ENCODE results near the gene ARID1A. TPM values are rescaled to one million over a fixed set of nuclear protein-coding genes. Genes with fewer than 3 reads are reported as not detected.

ARID1A gene
- total RNA-seq, 2 donors from 2014 or later = 49.6 to 76.2 TPM

- H3K27me3 ChIP-seq = no peaks in the 10 kb centered on the region
- DNase-seq = no peak
- H3K4me3 ChIP-seq = no peak overlapping the region
- no peaks in the 10 kb centered on the region for H3K4me1 ChIP-seq
- H3K36me3 ChIP-seq = peaks cover 4% of the 10 kb centered on the region
- no peaks in the 10 kb centered on the region for H3K9me3 ChIP-seq
- H3K9ac ChIP-seq (ENCODE audit: low read depth in 2 of 2, low read length in 2 of 2) = no peak overlapping the region
- TF ChIP-seq, protein P1, sequence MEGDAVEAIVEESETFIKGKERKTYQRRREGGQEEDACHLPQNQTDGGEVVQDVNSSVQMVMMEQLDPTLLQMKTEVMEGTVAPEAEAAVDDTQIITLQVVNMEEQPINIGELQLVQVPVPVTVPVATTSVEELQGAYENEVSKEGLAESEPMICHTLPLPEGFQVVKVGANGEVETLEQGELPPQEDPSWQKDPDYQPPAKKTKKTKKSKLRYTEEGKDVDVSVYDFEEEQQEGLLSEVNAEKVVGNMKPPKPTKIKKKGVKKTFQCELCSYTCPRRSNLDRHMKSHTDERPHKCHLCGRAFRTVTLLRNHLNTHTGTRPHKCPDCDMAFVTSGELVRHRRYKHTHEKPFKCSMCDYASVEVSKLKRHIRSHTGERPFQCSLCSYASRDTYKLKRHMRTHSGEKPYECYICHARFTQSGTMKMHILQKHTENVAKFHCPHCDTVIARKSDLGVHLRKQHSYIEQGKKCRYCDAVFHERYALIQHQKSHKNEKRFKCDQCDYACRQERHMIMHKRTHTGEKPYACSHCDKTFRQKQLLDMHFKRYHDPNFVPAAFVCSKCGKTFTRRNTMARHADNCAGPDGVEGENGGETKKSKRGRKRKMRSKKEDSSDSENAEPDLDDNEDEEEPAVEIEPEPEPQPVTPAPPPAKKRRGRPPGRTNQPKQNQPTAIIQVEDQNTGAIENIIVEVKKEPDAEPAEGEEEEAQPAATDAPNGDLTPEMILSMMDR (IDR thresholded peaks at IDR 0.05) = no peak
- H3K27ac ChIP-seq = no peak overlapping the region
- intact Hi-C loops (cut with DNase I) = no loop called here
Observed at GRCh38 chr1:26747048-26747447, 51.2 kb downstream of the ARID1A start.

- no peaks in the 10 kb centered on the region for H3K4me1 ChIP-seq
- TF ChIP-seq, protein P1 (IDR thresholded peaks at IDR 0.05) = no peak
- no peaks in the 10 kb centered on the region for H3K9me3 ChIP-seq
- H3K27me3 ChIP-seq = no peaks in the 10 kb centered on the region
- H3K36me3 ChIP-seq = peaks cover 4% of the 10 kb centered on the region
- intact Hi-C loops (cut with DNase I) = no loop called here
- H3K4me3 ChIP-seq = no peak overlapping the region
- DNase-seq = no peak
- H3K9ac ChIP-seq (ENCODE audit: low read depth in 2 of 2, low read length in 2 of 2) = no peak overlapping the region
- H3K27ac ChIP-seq = no peak overlapping the region
Observed at GRCh38 chr1:26748351-26748750, 52.5 kb downstream of the ARID1A start.

DNA sequence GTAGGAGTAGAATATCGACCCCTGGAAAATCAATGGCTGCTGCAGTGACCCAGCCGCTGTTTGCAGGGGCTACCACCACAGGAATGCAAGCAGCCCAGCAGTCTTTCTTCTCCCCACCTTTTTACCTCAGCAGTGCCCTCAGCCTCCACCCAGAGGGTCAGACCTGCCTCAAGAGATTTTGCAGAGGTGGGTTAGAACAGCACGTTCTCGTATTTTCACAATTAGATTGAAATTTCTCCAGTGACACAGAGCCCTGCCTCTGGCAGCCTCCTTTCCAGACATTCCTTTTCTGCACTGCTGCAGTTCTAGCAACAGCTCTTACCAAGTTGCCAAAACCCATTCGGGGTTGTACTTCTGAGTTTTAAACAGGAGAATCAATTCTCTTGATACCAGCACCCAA lies 53.6 kb downstream of the ARID1A start:
- Histone ChIP-seq H3K4me3 (no peak overlapping the region), H3K27me3 (no peaks in the 10 kb centered on the region), H3K9me3 (no peaks in the 10 kb centered on the region), H3K27ac (no peak overlapping the region), H3K36me3 (peaks cover 4% of the 10 kb centered on the region), H3K9ac (ENCODE audit: low read depth in 2 of 2, low read length in 2 of 2) (no peak overlapping the region), H3K4me1 (no peaks in the 10 kb centered on the region)
- TF ChIP-seq, protein P1 (IDR thresholded peaks at IDR 0.05) = no peak
- DNase-seq = no peak
- intact Hi-C loops (cut with DNase I) = no loop called here

DNA sequence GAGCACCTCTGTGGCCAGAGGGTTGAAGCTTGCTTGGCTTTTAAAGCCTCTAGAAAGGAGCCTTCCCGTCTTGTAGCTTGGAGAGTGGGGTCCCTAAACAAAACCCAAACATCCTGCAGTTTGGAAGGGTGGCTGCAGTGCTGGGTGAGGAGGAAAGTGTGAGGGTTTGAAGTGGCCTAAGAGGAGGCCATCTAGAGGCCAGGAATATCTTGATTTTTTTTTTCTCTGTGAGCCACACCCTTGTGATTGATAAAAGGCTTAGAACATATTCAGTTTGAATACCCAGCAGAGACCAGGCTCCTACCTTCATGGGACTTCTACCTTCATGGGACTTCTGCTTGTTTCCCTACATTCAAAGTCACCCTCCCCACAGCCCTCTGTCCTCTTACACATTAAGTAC lies 54.6 kb downstream of the ARID1A start:
- H3K4me3 ChIP-seq = no peak overlapping the region
- intact Hi-C loops (cut with DNase I) = no loop called here
- no peak overlapping the region for H3K27ac ChIP-seq
- DNase-seq = no peak
- H3K9ac ChIP-seq (ENCODE audit: low read depth in 2 of 2, low read length in 2 of 2) = no peak overlapping the region
- H3K4me1 ChIP-seq = no peaks in the 10 kb centered on the region
- no peaks in the 10 kb centered on the region for H3K27me3 ChIP-seq
- TF ChIP-seq, protein P1 (IDR thresholded peaks at IDR 0.05) = no peak
- H3K9me3 ChIP-seq = no peaks in the 10 kb centered on the region
- H3K36me3 ChIP-seq = no peaks in the 10 kb centered on the region

GRCh38 chr1:26752519-26752918 lies 56.7 kb downstream of the ARID1A start:
- DNase-seq = no peak
- intact Hi-C loops (cut with DNase I) = no loop called here
- Histone ChIP-seq H3K27ac (no peak overlapping the region), H3K4me3 (no peak overlapping the region), H3K9ac (ENCODE audit: low read depth in 2 of 2, low read length in 2 of 2) (no peak overlapping the region), H3K4me1 (no peaks in the 10 kb centered on the region), H3K9me3 (no peaks in the 10 kb centered on the region), H3K27me3 (no peaks in the 10 kb centered on the region), H3K36me3 (no peaks in the 10 kb centered on the region)
- TF ChIP-seq, protein P1 (IDR thresholded peaks at IDR 0.05) = no peak
